Activated gamma-delta T cell treated with Interleukin-2 at 50 U/mL for 16 hours (primary cell): Measurements from ENCODE around the gene R3HDM2.

Experiments used
- DNase-seq: peaks from one replicate; pipeline ENCODE4 v3.0.0-alpha.2; 2020

R3HDM2 gene

DNA sequence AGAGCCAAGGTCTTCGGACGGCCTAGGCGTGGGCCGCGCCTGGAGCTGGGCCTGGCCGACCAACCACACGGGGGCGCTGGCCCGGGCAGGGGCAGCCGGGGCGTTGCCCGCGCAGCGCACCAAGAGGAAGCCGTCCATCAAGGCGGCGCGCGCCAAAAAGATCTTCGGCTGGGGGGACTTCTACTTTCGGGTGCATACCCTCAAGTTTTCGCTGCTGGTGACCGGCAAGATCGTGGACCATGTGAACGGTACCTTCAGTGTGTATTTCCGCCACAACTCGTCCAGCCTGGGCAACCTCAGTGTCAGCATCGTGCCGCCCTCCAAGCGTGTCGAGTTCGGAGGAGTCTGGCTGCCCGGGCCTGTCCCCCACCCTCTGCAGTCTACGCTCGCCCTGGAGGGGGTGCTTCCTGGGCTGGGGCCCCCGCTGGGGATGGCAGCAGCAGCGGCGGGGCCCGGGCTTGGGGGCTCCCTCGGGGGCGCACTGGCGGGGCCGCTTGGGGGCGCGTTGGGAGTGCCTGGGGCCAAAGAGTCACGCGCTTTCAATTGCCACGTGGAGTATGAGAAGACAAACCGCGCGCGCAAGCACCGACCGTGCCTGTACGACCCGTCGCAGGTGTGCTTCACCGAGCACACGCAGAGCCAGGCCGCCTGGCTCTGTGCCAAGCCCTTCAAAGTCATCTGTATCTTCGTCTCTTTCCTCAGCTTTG is 205.7 kb downstream of the R3HDM2 start:
- peak; percentile 55 for DNase-seq

- no peak for DNase-seq
Observed at GRCh38 chr12:57224278-57224972, 206.4 kb downstream of the R3HDM2 start.

DNA sequence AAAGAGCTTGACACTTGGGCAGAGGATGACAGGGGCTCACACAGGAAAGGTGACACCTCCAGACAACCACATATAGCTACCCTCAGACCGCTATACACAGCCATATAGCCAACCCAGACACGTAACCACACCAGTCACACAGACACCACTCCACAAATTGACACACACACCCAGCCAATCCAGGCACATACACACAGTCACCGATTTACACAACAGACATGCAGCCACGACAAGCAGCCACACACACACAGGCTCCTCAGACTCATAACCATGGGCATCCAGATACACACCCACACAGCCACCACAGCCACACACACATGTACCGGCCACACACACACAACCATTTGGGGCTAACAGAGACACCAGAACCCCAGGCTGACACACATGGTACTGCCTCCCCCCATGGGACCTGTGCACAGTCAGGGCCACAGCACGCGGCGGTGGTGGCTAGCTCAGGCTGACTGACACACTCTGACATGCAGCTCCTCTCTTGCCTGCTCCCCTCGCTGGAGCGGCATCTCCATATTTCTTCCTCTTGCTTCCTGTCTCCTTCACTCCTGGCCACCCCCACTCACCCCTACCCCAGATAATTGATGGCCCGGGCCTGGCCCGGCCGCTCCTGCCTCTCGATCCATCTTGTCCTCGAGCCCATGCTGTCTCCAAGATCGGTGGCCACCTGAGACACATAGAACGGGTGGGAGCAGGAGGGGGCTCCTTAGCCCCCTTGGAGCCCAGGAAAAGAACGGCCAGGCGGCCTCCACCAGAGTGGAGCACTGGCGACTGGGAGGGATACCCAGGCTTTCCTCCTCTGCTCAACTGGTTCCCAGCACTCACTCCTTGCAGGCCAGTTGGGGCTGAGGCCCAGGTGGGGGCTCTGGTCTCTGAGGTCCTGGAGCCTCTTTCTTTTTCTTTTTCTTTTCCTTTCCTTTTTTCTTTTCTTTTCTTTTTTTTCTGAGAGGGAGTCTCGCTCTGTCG is 207.4 kb downstream of the R3HDM2 start:
- peak; percentile 60 for DNase-seq

DNA sequence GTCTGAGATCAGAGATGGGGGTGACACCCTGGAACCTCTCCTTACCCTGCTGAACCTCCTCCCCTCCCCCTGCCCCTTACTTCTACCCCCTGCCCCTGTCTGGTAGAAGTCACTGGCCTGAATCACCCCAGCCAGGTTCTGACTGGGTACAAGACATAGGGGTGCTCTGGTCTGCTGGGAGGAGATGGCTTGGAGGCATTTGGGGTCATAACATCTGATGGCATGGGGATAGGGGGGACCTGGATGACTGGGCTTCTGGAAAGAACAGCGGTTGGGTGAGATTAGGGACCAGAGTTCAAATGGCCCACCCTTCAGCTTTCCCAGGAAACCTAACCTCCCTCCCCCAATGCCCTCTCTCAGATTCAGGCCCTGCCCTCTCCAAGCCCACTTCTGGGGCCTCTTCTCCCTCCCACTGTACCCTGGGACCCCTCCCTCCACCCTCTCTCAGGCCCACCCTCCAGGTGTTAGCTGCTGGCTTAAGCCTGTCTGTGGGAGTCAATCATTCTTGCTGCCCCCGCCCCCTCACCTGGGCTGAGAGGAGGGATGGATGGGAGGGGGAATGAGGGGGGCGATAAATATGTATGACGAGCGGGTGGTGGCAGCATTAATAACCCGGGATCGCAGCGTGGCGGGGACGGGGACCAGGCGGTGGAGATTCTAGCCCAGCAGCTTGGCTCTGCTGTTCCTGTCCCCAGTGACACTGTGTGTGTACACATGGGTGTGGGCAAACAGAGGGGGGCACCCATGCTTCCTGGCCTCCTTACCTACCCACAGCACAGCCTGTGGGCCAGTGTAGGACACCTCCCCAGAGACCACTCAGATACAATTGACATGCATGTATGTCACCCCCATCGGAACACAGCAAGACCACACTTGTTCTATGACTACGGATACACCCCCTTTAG is 208.3 kb downstream of the R3HDM2 start:
- DNase-seq: no peak

- no peak for DNase-seq
Observed at GRCh38 chr12:57221169-57221917, 209.5 kb downstream of the R3HDM2 start.

DNA sequence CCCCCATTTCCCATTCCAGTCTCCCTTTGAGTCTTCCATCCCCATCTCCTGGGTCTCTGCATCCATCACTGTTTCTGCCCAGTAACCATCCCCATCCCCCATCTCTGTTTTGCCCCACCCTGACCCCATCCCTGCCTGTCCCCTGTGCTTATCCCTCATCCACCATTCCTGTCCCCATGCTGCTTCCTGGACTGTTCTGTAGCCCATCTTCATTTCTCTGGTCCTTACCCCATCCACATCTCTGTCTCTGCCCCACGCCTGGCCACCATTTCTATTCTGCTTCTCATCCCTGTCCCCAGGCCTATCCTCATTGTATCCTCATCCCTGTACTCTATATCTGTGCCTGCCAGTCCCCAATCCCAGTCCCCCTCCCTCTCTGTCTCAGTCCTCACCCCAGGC is 210.1 kb downstream of the R3HDM2 start:
- DNase-seq: no peak

DNA sequence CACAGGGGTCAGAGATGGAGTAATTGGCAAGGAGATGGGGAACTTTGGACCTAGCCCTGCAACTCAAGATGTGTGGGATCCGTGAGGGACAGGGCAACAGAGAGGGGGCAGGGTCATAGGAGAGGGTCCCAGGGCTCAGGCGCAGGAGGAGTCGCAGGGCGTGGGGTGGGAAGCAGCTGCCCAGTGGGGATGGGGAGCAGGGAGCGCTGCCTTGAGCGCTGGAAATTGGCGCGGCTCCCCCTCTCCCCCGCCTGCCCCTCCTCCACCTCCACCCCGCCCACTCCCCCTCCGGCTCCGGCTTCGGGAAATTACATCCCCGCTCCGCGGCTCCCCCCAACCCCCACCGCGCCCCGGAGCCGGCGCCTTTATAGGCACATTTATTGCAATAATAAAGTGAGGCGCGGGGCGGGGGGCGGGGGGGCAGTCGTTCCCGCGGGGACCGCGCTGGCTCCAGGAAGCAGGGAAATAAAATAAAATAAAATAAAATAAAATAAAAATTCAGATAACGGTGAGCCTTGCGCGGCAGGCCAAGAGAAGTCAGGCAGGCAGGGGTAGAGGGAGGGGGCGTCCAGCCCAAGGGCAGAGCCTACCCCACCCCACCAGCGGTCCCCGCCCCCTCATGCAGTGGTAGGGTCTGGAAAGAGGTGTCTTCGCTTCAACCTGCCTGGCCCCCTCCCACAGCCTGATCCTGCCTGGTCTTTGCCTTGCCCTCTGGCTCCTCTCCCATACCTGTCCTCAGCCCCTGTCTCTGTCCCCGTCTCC is 210.7 kb downstream of the R3HDM2 start:
- no peak for DNase-seq

GRCh38 chr12:57219205-57219992 is 211.4 kb downstream of the R3HDM2 start:
- DNase-seq: no peak

GRCh38 chr12:57218030-57218853 is 212.6 kb downstream of the R3HDM2 start:
- DNase-seq: no peak

DNA sequence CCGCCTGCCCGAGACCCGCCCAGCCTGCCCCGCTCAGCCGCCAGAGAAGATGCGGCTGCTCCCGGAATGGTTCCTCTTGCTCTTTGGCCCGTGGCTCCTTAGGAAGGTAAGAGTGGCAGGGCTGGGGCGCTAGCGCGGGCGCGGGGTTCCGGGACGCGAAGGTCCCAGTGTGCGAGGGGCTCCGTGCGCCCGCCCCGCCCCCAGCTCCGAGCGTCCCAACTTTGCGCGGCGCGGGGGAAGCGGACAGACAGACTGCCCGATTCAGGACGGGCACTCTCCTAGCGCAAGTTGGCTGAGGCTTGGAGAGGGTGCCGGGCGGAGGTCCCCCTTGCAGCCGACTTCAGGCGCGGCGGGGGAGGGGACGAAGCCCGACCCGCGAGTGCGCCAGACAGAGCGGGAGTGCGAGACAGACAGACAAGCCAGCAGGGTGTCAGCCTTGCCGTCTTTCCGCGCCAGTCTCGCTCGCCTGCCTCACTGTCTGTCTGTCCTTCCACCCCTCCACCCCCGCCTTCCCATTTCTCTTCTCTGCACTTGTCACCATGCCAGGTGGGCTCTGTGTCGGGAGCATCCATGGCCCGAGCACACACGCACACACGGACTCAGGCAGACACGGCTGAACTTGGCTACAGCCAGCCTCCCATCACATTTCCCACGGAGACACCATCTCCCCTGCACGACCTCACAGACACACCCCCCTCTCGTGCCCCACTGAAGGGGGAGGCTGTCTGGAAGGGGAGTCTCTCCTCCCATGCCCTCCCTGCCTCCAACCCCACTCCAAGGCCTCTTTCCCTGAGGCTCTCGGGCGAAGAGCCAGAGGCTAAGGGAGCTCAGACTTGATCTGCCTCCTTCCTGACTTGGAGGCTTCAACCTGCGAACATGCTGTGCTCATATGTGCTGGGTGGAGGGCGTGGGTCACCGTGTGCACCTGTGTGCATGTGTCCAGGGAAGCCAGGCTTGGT is 213.6 kb downstream of the R3HDM2 start:
- peak; percentile 41 for DNase-seq

GRCh38 chr12:57216014-57216911 is 214.6 kb downstream of the R3HDM2 start, which contains the start of gene NXPH4:
Gene NXPH4 (plus strand): TSS chr12:57216794. CDS start chr12:57216970, 176 bp downstream.
- DNase-seq: peak; percentile 42

- DNase-seq: no peak
Observed at GRCh38 chr12:57215668-57216013, 215.2 kb downstream of the R3HDM2 start.

GRCh38 chr12:57215065-57215464 is 215.8 kb downstream of the R3HDM2 start:
- no peak for DNase-seq

DNA sequence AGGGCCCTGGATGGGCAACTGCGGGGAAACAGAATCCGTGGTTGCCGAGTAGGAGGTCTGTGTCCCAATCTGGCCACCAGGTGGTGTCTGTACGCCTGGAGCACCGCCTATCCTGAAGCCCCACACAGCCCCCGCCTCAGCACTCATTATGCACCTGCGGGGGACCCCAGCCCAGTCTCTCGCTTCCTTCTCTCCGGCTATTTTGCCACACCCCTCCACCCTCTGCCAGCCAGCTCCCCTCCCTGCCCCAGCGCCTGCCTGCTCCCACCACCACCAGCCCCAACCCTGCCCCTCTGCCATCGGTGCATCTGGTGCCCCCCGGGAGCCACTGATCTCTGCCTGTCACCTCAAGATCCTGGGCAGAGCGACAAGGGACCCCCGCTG is 216.5 kb downstream of the R3HDM2 start:
- DNase-seq: peak; percentile 60

DNA sequence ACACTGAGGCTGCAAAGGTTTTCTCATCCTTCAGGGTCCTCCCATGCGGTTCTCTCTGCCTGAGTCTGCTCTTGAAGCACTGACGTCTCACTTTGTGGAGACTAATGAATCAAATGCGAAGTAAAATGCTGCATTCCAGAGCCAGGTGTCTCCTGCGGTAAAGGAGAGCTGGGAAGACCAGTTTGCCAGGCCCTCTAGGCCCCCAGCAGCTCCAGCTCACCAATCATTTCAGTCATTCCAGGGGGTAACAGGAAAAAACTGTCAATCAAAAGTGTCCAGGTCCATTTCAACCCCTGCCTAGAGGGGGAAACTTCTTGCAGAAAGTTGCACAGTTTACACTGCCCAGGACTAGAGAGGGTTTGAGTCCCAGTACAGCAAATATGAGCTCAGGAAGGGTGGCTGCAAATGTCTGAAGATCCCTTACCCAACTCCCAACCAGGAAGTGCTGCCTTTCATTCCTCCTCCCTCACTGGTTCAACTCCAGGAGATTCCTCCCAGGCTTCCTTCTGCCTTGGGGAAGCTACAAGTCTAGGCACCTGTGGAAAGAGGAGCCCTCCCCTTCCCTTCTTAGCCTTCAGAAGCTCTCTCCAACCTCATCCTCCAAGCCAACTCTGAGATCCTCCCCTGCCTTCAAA is 217.0 kb downstream of the R3HDM2 start:
- DNase-seq: no peak

GRCh38 chr12:57213058-57213715 is 217.7 kb downstream of the R3HDM2 start:
- DNase-seq: peak; percentile 83
